Right lobe of liver (tissue), 6 donors: ENCODE measurements around the gene GNL2. TPM values are rescaled to one million over a fixed set of nuclear protein-coding genes. Genes with fewer than 3 reads are reported as not detected.

ENCODE experiments used
- ATAC-seq, 4 donors: fragments of 200-7000 bp; cut with Tn5 transposase; one replicate each; pipeline ENCODE4 v1.9.1; 2020; ENCODE audit warnings: mild to moderate bottlenecking in 4 of 4, moderate library complexity in 4 of 4
- DNase-seq, 3 donors: peaks; one replicate each; pipeline ENCODE4 v3.0.0-alpha.2; 2020
- H3K27ac ChIP-seq, 3 donors: fragments of 200-600 bp; one replicate each; pipeline ENCODE4 v1.8.0; 2022
- H3K27me3 ChIP-seq, 2 donors: fragments of 200-600 bp; one replicate each; pipeline ENCODE4 v1.8.0; 2022
- H3K36me3 ChIP-seq, 4 donors: fragments of 200-600 bp; sonication (generic) in 1 of 4; one replicate each; pipeline versions ENCODE4 v1.5.1 to v1.8.0; 2017 to 2022; ENCODE audit warnings: control low read depth in 1 of 4
- H3K4me1 ChIP-seq, 4 donors: fragments of 200-600 bp; sonication (generic) in 1 of 4; one replicate each; pipeline versions ENCODE4 v1.5.1 to v1.8.0; 2017 to 2022; ENCODE audit warnings: control low read depth in 1 of 4
- H3K4me3 ChIP-seq, 3 donors: fragments of 200-600 bp; one replicate each; pipeline ENCODE4 v1.8.0; 2022
- H3K9me3 ChIP-seq, 4 donors: fragments of 200-600 bp; sonication (generic) in 1 of 4; one replicate each; pipeline versions ENCODE4 v1.5.1 to v1.8.0; 2017 to 2022; ENCODE audit warnings: control low read depth in 1 of 4
- CTCF ChIP-seq, 4 donors: fragments of 200-600 bp in 3 of 4; fragments of 450-650 bp in 1 of 4; IDR thresholded peaks; one replicate each; pipeline versions ENCODE4 v1.5.1 to v1.8.0; 2016 to 2022; ENCODE audit warnings: antibody characterized with exemption in 4 of 4, mild to moderate bottlenecking in 2 of 4
- POLR2A ChIP-seq: fragments of 450-650 bp; IDR thresholded peaks from one replicate; pipeline ENCODE4 v1.6.1; 2017; ENCODE audit warnings: antibody characterized with exemption, mild to moderate bottlenecking
- WGBS: methylation state at CpG from one replicate; pipeline ENCODE4 v1.1.6; 2018; ENCODE audit warnings: low coverage, low lambda C conversion rate; ENCODE audit not compliant: insufficient coverage; ENCODE audit errors: missing lambda C conversion rate; 5-methylcytosine and 5-hydroxymethylcytosine counted together
- intact Hi-C, 2 donors: fragments of 100-400 bp; cut with DNase I; formaldehyde crosslinking; loops; one replicate each; pipeline versions ENCODE4 v1.11.2 to v1.14.1; 2022
- total RNA-seq, 6 experiments: library from RNA; depleted of rRNA in 2 of 6; stranded (reverse); fragments of >200 nt in 2 of 6; fragmentation: NEBNext Ultra II Directional in 3 of 6; extraction: Animal tissue kit (Norgen Biotek cat#: 25700) in 3 of 6; gene quantifications; one replicate each; pipeline versions ENCODE4 v1.1.0 to v1.2.4, GENCODE V29; 2016 to 2023
- donor health status: DM: no; HTN: yes; CAD: no.
- donor health status: DM: no; HTN: no; CAD: no.
- donor health status: DM: no; HTN: no; CAD: no.
- donor health status: DM: no; HTN: yes; CAD: no.
- donor health status: DM: no; HTN: yes; CAD: no.

The GNL2 gene
- total RNA-seq, 6 experiments from 2014 or later: 10.4 to 29.0 (median 19.9) TPM

DNA sequence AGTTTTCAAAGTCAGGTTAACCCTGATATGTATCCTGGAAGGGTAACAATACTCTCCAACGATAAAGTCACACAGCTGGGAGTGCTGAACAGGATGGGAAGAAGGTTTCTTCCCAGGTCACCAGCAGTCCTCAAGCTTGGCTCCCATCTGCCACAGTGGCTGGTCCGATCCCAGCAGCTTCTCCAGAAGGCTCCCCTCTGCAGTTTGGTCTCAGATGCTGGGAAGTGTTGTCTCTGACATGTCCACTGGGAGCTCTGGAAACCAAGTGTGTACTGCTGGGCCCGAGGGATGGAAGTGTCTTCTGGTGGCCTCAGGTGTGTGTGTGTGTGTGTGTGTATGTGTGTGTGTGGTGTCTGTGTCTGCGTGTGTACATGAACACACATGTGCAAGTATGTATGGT, 16.4 kb upstream of the GNL2 start:
- no peaks in the 10 kb centered on the region for H3K36me3 ChIP-seq
- no peak for DNase-seq
- ATAC-seq: no peak
- intact Hi-C loops: loop anchor here in 1 of 2 donors (5.0 kb wide), 1 partner anchor 65 kb away; no protein-coding TSS in a partner anchor
- WGBS: 56% methylated on average over 2 of the region's 4 CpGs
- H3K9me3 ChIP-seq: no peaks in the 10 kb centered on the region
- H3K4me3 ChIP-seq: no peak overlapping the region
- H3K4me1 ChIP-seq: no peaks in the 10 kb centered on the region
- no peak overlapping the region for H3K27ac ChIP-seq
- no peaks in the 10 kb centered on the region for H3K27me3 ChIP-seq
- TF ChIP-seq POLR2A: no peak
- no peak for TF ChIP-seq CTCF (IDR thresholded peaks at IDR 0.05)

DNA sequence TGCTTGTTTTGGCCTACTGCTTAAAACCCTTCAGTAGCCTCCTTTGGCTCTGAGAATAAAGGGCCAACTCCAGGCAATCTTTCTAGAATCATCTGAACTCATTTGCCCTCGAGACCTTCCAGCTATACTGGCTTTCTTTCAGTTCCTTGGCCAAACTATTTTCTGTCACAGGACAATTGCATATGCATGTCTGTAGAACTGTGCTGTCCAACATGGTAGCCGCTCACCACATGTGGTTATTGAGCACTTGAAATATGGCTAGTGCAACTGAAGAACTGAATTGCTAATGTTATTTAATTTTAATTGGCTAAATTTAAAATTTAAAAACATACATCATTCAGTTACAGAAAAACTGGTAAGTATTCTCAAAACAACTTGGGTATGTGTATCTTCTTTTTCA, 14.3 kb upstream of the GNL2 start:
- DNase-seq (no peak), ATAC-seq (no peak)
- Histone ChIP-seq H3K36me3 (no peaks in the 10 kb centered on the region), H3K9me3 (no peaks in the 10 kb centered on the region), H3K4me3 (no peak overlapping the region), H3K4me1 (no peaks in the 10 kb centered on the region), H3K27ac (no peak overlapping the region), H3K27me3 (no peaks in the 10 kb centered on the region)
- intact Hi-C loops: loop anchor here (5.0 kb wide), 1 partner anchor 67 kb away; no protein-coding TSS in a partner anchor
- TF ChIP-seq POLR2A (no peak), CTCF (IDR thresholded peaks at IDR 0.05) (no peak)
- 47% methylated on average over 2 of the region's 2 CpGs for WGBS

- no peaks in the 10 kb centered on the region for H3K27me3 ChIP-seq
- intact Hi-C loops: loop anchor here in 1 of 2 donors (5.0 kb wide), 1 partner anchor 68 kb away; no protein-coding TSS in a partner anchor
- TF ChIP-seq POLR2A: no peak
- TF ChIP-seq CTCF (IDR thresholded peaks at IDR 0.05): no peak
- WGBS: 3% methylated on average over 2 of the region's 2 CpGs
- no peaks in the 10 kb centered on the region for H3K36me3 ChIP-seq
- H3K4me3 ChIP-seq: no peak overlapping the region
- H3K4me1 ChIP-seq: no peaks in the 10 kb centered on the region
- no peak overlapping the region for H3K27ac ChIP-seq
- ATAC-seq: no peak
- no peak for DNase-seq
- no peaks in the 10 kb centered on the region for H3K9me3 ChIP-seq
These were observed 13.3 kb upstream of the GNL2 start for GRCh38 chr1:37609002-37609401.

DNA sequence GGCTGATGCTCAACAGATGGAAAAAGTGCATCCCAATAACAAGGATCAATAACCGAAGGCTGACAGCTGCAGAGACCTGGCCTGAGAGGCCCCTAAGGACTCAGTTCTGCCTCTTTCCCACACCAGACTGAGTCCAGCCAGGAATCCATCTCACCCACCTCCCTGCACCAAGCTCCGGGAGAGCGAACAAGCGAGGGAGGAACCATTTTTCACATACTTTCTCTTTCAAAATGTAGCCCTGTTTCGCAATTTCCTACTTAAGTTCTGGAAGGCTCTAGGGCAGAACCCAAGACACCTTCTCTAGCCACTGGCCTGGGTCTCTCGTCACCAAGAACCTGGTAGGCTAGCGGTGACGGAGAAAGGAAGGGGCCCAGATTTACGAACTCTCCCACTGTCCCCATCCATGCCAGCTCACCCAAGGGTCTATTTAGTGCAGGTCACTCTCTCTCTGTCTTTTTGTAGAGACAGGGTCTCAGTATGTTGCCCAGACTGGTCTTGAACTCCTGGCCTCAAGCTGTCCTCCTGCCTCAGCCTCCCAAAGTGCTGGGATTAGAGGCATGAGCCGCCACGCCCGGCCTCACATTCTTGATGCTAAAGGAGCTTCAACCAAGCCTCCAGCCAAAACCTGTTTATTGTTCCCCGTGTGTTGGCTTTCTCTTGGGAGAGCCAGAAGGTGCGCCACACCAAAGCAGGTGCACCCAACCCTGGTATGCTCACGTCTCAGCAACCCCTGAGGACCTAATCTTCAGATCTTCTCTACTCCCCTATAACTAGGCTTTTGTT, 10.9 kb upstream of the GNL2 start:
- Histone ChIP-seq H3K36me3 (no peaks in the 10 kb centered on the region), H3K27ac (no peak overlapping the region), H3K4me1 (no peaks in the 10 kb centered on the region), H3K9me3 (no peaks in the 10 kb centered on the region), H3K27me3 (no peaks in the 10 kb centered on the region), H3K4me3 (no peak overlapping the region)
- WGBS: 56% methylated on average over 11 of the region's 15 CpGs
- ATAC-seq (peak in 1 of 4 donors; percentile 56), DNase-seq (no peak)
- TF ChIP-seq POLR2A (no peak), CTCF (IDR thresholded peaks at IDR 0.05) (no peak)
- intact Hi-C loops: loop anchor here in 1 of 2 donors (5.0 kb wide), 1 partner anchor 71 kb away; no protein-coding TSS in a partner anchor
